Endometrium (tissue), 2 donors: Measurements from ENCODE around the gene TDRD5.
"Not testable (repeated sequence)": the region's sequence is repeated elsewhere in the genome, so short reads cannot be mapped to it uniquely, and the experiment has no call there.

ENCODE experiments used
- FAIRE-seq: peaks from 2 replicates; lab custom pipeline; 2012; peaks lifted over from hg19 to GRCh38; lab: Jason Lieb, UNC
- donor health status: control.
- donor health status: control.

The TDRD5 gene

GRCh38 chr1:179601093-179601492 is 9.5 kb downstream of the TDRD5 start:
- no peak for FAIRE-seq

GRCh38 chr1:179612361-179612760 is 20.7 kb downstream of the TDRD5 start:
- FAIRE-seq = no peak

DNA sequence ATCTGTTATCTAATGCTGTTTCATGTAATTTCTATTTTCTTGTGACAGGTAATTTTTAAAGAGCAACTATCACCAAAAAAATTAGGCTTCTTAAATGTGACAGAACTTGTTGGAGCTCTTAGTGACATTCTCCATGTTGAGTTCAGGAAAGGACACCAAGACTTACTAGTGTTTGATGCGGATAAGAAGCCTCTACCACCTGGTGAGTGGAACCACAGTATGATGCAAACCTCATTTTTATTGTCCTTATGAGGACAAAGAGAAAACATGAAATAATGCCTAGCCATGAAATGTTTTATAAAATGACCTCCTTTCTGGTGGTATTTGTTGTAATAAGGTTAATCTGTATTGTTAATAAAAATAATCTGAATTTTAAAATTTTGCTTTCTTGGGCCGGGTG is 39.1 kb downstream of the TDRD5 start:
- no peak for FAIRE-seq

DNA sequence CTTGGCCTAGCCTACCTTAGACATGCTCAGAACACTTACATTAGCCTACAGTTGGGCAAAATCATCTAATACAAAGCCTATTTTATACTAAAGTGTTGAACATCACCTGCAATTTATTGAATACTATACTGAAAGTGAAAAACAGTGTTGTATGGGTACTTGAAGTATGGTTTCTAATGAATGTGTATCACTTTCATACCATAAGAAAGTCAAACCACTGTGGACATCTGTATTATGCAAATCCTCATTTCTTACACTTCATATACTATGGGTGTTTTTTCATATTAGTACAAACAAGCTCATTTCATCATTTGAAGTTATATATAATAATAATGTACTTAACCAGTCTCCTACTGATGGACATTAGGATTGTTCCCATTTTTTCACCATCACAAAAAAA is 41.2 kb downstream of the TDRD5 start:
- no peak for FAIRE-seq

GRCh38 chr1:179637211-179637860 is 45.7 kb downstream of the TDRD5 start:
- FAIRE-seq = no peak

GRCh38 chr1:179661018-179661417 is 69.4 kb downstream of the TDRD5 start:
- FAIRE-seq = no peak

DNA sequence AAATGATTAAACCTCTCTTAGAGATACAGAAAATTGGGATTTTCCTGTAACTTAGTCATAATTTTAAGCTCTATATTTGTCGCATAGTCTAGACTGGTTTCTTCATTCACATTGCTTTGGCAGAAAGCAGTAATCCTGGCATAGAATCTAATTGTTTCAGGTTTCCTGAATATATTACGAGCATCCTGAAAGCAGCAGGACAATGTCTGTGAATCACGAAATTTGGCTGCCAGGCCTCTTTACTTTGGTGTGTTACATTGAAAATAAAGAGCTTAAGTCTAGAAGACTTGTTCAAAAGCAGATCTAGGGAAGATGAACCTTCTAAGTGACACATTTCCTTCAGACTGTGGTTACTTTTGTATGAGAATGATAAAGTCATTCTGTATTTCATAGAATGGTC is 72.2 kb downstream of the TDRD5 start:
- FAIRE-seq = no peak

GRCh38 chr1:179677882-179678281 is 86.2 kb downstream of the TDRD5 start:
- no peak for FAIRE-seq

DNA sequence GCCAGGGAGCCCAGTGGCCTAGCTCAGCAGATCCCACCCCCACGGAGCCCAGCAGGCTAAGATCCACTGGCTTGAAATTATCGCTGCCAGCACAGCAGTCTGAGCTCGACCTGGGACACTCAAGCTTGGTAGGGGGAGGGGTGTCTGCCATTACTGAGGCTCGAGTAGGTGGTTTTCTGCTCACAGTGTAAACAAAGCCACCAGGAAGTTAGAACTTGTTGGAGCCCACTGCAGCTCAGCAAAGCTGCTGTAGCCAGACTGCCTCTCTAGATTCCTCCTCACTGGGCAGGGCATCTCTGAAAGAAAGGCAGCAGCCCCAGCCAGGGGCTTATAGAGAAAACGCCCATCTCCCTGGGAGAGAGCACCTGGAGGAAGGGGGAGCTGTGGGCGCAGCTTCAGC is 102.9 kb downstream of the TDRD5 start:
- not testable (repeated sequence) for FAIRE-seq

GRCh38 chr1:179702946-179703539 is 111.4 kb downstream of the TDRD5 start:
- no peak for FAIRE-seq

- FAIRE-seq = peak; percentile 54
These were observed 114.8 kb downstream of the TDRD5 start for GRCh38 chr1:179706339-179706941.

- FAIRE-seq = no peak
These were observed 115.8 kb downstream of the TDRD5 start for GRCh38 chr1:179707406-179707805.

DNA sequence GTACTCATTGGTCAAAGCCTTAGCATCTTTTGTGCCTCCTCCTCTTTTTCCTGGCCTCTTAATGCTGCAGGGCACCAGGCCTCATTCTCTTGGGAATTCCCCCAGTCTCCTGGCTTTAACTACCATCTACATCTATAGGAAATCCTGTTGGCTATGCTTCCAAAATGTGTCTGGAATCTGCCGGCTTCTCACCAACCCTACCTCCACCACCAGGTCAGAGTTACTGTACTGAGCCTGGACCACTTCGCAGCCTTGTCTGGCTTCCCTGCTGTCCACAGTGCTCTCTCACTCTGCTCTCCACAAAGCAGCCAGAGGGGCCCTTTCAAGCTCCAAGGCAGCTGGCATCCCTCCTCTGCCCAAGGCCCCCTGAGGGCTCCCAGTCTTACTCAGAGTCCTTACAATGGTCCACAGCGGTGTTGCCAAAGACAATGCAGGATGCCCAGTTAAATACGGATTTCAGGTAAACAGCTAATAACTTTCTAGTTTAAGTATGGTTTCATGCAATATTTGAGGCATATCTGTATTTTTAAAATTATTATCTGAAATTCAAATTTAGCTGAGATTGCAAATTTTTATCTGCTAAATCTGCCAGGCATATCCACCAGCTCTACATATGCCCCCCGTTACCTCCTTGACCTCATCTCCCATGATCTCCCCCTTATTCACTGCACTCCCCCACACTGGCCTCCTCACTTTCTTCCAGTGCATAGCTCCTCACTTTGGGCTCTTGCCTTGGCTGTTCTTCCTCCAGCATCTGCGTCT is 117.0 kb downstream of the TDRD5 start:
- FAIRE-seq = no peak

- no peak for FAIRE-seq
These were observed 118.3 kb downstream of the TDRD5 start for GRCh38 chr1:179709841-179710329.

DNA sequence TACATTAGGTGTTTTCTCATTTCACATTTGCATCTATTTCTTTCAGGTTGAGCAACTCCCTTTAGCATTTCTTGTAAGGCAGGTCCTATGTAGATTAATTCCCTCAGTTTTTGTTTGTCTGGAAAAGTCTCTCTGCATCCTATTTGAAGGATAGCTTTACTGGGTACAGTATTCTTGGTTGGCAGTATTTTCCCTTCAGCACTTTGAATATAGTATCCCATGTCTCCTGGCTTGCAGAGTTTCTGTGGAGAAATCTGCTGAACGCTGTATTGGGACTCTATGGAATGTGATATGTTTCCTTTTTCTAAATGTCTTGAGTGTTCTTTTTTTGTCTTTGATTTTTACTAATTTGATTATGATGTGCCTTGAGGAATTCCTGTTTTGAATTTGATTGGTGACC is 122.5 kb downstream of the TDRD5 start:
- no peak for FAIRE-seq

- no peak for FAIRE-seq
These were observed 123.0 kb downstream of the TDRD5 start for GRCh38 chr1:179714623-179715022.

DNA sequence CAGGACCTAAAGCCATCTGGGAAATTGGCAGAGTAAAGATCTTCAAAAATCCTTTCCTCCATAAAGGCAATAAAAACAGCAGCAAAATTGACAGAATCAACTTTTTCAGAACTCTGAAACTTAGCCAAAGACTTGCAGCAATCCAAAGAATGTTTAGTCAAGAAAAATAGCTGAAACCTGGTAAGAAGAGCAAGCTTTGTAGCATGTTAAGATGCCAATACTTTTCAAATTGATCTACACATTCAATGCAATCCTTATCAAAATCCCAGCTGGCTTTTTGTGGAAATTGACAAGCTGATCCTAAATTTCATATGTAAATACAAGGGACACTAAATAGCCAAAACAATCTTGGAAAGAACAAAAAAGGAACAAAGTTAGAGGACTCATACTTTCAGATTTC is 127.6 kb downstream of the TDRD5 start:
- FAIRE-seq = no peak

DNA sequence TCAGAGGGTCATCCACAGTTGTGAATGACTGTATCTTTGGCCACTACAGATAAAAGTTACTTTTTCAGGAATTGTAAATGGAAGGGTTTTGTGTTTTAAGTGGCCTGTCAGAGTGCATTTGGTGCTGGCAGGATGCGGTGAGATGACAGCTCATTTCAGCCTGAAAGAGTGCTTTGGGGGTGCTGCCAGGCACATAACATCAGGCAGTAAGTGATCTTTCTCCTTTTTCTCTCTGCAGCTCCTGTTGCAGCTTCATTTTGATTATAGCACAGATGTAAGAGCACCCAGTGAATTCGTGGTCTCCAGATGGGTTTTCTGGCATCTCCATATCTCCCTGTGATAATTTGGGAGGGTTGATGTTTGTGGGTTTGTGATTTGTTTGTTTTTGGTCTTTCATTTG is 136.6 kb downstream of the TDRD5 start:
- FAIRE-seq = no peak

DNA sequence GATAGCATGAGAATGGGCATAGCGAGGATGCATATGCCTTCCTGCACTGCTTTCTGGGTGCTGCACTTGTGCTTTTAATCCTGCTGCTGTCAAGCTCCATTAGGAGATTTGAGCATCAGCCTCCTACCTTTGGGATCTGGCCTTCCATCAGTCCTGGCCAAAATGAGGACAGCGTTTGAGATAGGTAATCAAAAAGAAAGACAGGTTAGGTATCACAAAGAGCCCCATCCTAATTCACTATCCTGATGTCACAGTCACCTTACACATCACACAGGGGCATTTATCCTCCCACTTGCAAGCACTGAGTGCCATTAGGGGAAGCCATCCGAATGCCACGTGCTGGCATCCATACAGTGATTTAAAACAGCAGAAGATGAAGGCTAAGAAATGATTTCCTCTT is 138.2 kb downstream of the TDRD5 start:
- FAIRE-seq = no peak

GRCh38 chr1:179731643-179732042 is 140.0 kb downstream of the TDRD5 start:
- FAIRE-seq = no peak
